Liver (tissue), 9 donors: Measurements from ENCODE around the gene EEIG2. TPM values are rescaled to one million over a fixed set of nuclear protein-coding genes. Genes with fewer than 3 reads are reported as not detected.

ENCODE experiments used
- DNase-seq: peaks from one replicate; pipeline ENCODE4 v3.0.0-alpha.2; 2017; ENCODE audit warnings: low spot score
- H3K27ac ChIP-seq, 2 donors: one replicate each; pipeline ENCODE4 v1.7.0; 2013; ENCODE audit warnings: inconsistent platforms in 2 of 2, low read length in 2 of 2, control low read depth in 1 of 2, low read depth in 1 of 2, mild to moderate bottlenecking in 1 of 2
- H3K27me3 ChIP-seq, 4 donors: one replicate each; pipeline versions ENCODE4 v1.6.1 to v1.7.0; 2013; ENCODE audit warnings: low read length in 3 of 4, inconsistent platforms in 1 of 4, mild to moderate bottlenecking in 1 of 4, moderate library complexity in 1 of 4; ENCODE audit not compliant: control insufficient read depth in 4 of 4, insufficient read depth in 4 of 4
- H3K36me3 ChIP-seq, 4 donors: one replicate each; pipeline versions ENCODE4 v1.6.1 to v1.7.0; 2013; ENCODE audit warnings: low read length in 3 of 4, mild to moderate bottlenecking in 3 of 4, low read depth in 1 of 4, moderate library complexity in 1 of 4; ENCODE audit not compliant: control insufficient read depth in 4 of 4, insufficient read depth in 3 of 4
- H3K4me1 ChIP-seq, 4 donors: one replicate each; pipeline versions ENCODE4 v1.6.1 to v1.7.0; 2013; ENCODE audit warnings: low read length in 3 of 4, mild to moderate bottlenecking in 3 of 4, moderate library complexity in 1 of 4; ENCODE audit not compliant: control insufficient read depth in 4 of 4, insufficient read depth in 4 of 4
- H3K4me3 ChIP-seq, 3 donors: one replicate each; pipeline versions ENCODE4 v1.6.1 to v1.7.0; 2013; ENCODE audit warnings: low read length in 3 of 3, control low read depth in 1 of 3, low read depth in 1 of 3, mild to moderate bottlenecking in 1 of 3
- H3K9ac ChIP-seq, 2 donors: one replicate each; pipeline ENCODE4 v1.7.0; 2013; ENCODE audit warnings: low read length in 2 of 2, mild to moderate bottlenecking in 2 of 2, moderate library complexity in 2 of 2, control low read depth in 1 of 2, low read depth in 1 of 2
- H3K9me3 ChIP-seq, 4 donors: one replicate each; pipeline versions ENCODE4 v1.6.1 to v1.7.0; 2013; ENCODE audit warnings: low read length in 3 of 4; ENCODE audit not compliant: control insufficient read depth in 4 of 4
- ATF3 ChIP-seq: IDR thresholded peaks from 2 replicates; pipeline ENCODE4 v1.6.1; 2016; ENCODE audit warnings: antibody characterized with exemption
- EGR1 ChIP-seq, 2 donors: IDR thresholded peaks; 2 replicates each; pipeline ENCODE4 v1.6.1; 2016 to 2018; ENCODE audit warnings: antibody characterized with exemption in 2 of 2, low read depth in 2 of 2
- FOXA2 ChIP-seq: IDR thresholded peaks from 2 replicates; pipeline ENCODE4 v1.6.1; 2016; ENCODE audit warnings: antibody characterized with exemption
- HNF4A ChIP-seq, 2 donors: conservative IDR thresholded peaks; 2 replicates each; pipeline ENCODE4 v1.6.1; 2016; ENCODE audit warnings: antibody characterized with exemption in 2 of 2, mild to moderate bottlenecking in 2 of 2
- HNF4G ChIP-seq: IDR thresholded peaks from 2 replicates; pipeline ENCODE4 v1.6.1; 2016; ENCODE audit warnings: antibody characterized with exemption
- JUND ChIP-seq, 2 donors: IDR thresholded peaks; 2 replicates each; pipeline ENCODE4 v1.6.1; 2016; ENCODE audit warnings: antibody characterized with exemption in 2 of 2
- RAD21 ChIP-seq, 2 donors: IDR thresholded peaks; 2 replicates each; pipeline ENCODE4 v1.6.1; 2016; ENCODE audit warnings: antibody characterized with exemption in 2 of 2, mild to moderate bottlenecking in 2 of 2
- REST ChIP-seq: IDR thresholded peaks from 2 replicates; pipeline ENCODE4 v1.6.1; 2016; ENCODE audit warnings: antibody characterized with exemption, mild to moderate bottlenecking
- SP1 ChIP-seq: IDR thresholded peaks from 2 replicates; pipeline ENCODE4 v1.6.1; 2018; ENCODE audit warnings: antibody characterized with exemption, mild to moderate bottlenecking
- TAF1 ChIP-seq: conservative IDR thresholded peaks from 2 replicates; pipeline ENCODE4 v1.6.1; 2016; ENCODE audit warnings: antibody characterized with exemption, mild to moderate bottlenecking
- YY1 ChIP-seq: IDR thresholded peaks from 2 replicates; pipeline ENCODE4 v1.6.1; 2016; ENCODE audit warnings: antibody characterized with exemption, mild to moderate bottlenecking
- ZBTB33 ChIP-seq: IDR thresholded peaks from 2 replicates; pipeline ENCODE4 v1.6.1; 2016; ENCODE audit warnings: antibody characterized with exemption
- WGBS: extraction: QIAGEN DNeasy Blood & Tissue Kit; methylation state at CpG from one replicate; pipeline ENCODE4 v1.1.7; 2013; 5-methylcytosine and 5-hydroxymethylcytosine counted together
- polyA plus RNA-seq, 2 donors: library from polyadenylated mRNA; stranded (reverse) in 1 of 2; unstranded in 1 of 2; fragments of 200-250 nt in 1 of 2; fragments of >200 nt in 1 of 2; fragmentation: Nextera tagmentation in 1 of 2; extraction: Ambion mirVana in 1 of 2; gene quantifications; one replicate each; pipeline versions ENCODE4 v1.2.1 to v1.2.3, GENCODE V29; 2013 to 2015
- total RNA-seq, 2 donors: library from RNA; depleted of rRNA; stranded (reverse); fragments of >200 nt; gene quantifications; one replicate each; pipeline ENCODE4 v1.2.3, GENCODE V29; 2014
- TF ChIP-seq, protein P1 (sequence below): fragments of 150-350 bp; IDR thresholded peaks from 2 replicates; pipeline ENCODE4 v1.5.1; 2017; ENCODE audit warnings: improper control_type of control experiment, low read depth, low read length; ENCODE audit not compliant: missing input control
- TF ChIP-seq, protein P2 (sequence below): IDR thresholded peaks from 2 replicates; pipeline ENCODE4 v1.6.1; 2016; ENCODE audit warnings: antibody characterized with exemption
- donor health status: healthy.
- donor health status: healthy.
- donor health status: healthy.
- donor health status: healthy.
- donor health status: healthy.

Gene EEIG2
- total and polyA plus RNA-seq, 4 donors, result 0.50 to 10.6 (median 1.7) TPM

DNA sequence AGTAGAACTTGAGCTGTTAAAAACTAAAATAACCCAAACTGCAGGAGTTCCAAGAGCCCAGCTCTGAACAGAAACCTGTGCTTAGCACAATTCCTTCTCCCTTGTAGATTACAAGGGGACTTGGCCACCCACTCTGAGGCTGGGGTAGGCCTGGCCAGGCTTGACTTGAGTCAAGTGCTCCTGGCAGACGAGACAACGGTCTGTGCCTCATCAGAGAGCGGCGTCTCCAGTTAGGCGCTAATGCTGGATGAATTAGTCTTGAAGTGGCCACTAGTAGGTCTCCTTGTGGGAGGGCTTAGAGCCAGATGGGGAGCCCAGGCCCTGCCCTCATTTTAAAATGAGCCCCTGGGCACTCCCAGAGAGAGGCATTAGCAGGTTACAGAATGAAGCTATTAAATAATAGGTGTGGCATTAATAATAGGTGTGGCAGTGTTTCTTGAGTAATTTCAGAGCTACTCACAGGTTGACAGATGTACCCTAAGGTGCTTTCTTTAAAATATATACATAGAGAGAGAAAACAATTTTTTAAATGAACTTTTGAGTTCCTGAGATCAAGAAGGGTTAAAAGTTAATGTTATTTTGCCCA lies 1.1 kb downstream of the EEIG2 start:
- H3K36me3 ChIP-seq, result no peaks in the 10 kb centered on the region
- H3K9ac ChIP-seq, result peak overlapping the region; percentile 62 to 76
- TF ChIP-seq ZBTB33 (no peak), RAD21 (IDR thresholded peaks at IDR 0.05) (no peak), EGR1 (IDR thresholded peaks at IDR 0.05; ENCODE audit: low read depth in 2 of 2) (no peak), SP1 (no peak), ATF3 (no peak)
- no peaks in the 10 kb centered on the region for H3K9me3 ChIP-seq
- 61% methylated on average over 5 of the region's 5 CpGs for WGBS
- H3K4me3 ChIP-seq, result peak overlapping the region; percentile 70 to 80 (median 76)
- no peaks in the 10 kb centered on the region for H3K27me3 ChIP-seq
- peak overlapping the region; percentile 70 to 74 for H3K27ac ChIP-seq
- H3K4me1 ChIP-seq, result peaks cover 0 to 12% (median 6%) of the 10 kb centered on the region in 4 donors
- DNase-seq, result peak; percentile 61

GRCh38 chr1:108561689-108562326 lies 1.9 kb downstream of the EEIG2 start:
- Histone ChIP-seq H3K36me3 (no peaks in the 10 kb centered on the region), H3K4me1 (peaks cover 0 to 12% (median 6%) of the 10 kb centered on the region in 4 donors), H3K27me3 (no peaks in the 10 kb centered on the region), H3K9ac (peak overlapping the region in 1 of 2 donors; percentile 3), H3K4me3 (no peak overlapping the region), H3K9me3 (no peaks in the 10 kb centered on the region), H3K27ac (no peak overlapping the region)
- DNase-seq, result peak; percentile 73
- WGBS, result 47% methylated on average over 11 of the region's 11 CpGs
- TF ChIP-seq RAD21 (IDR thresholded peaks at IDR 0.05), result peak; percentile 87 to 89
- no peak for TF ChIP-seq HNF4G
- TF ChIP-seq, protein P1, sequence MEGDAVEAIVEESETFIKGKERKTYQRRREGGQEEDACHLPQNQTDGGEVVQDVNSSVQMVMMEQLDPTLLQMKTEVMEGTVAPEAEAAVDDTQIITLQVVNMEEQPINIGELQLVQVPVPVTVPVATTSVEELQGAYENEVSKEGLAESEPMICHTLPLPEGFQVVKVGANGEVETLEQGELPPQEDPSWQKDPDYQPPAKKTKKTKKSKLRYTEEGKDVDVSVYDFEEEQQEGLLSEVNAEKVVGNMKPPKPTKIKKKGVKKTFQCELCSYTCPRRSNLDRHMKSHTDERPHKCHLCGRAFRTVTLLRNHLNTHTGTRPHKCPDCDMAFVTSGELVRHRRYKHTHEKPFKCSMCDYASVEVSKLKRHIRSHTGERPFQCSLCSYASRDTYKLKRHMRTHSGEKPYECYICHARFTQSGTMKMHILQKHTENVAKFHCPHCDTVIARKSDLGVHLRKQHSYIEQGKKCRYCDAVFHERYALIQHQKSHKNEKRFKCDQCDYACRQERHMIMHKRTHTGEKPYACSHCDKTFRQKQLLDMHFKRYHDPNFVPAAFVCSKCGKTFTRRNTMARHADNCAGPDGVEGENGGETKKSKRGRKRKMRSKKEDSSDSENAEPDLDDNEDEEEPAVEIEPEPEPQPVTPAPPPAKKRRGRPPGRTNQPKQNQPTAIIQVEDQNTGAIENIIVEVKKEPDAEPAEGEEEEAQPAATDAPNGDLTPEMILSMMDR, result peak; percentile 62
- TF ChIP-seq HNF4A (conservative IDR thresholded peaks at IDR 0.05), result no peak

DNA sequence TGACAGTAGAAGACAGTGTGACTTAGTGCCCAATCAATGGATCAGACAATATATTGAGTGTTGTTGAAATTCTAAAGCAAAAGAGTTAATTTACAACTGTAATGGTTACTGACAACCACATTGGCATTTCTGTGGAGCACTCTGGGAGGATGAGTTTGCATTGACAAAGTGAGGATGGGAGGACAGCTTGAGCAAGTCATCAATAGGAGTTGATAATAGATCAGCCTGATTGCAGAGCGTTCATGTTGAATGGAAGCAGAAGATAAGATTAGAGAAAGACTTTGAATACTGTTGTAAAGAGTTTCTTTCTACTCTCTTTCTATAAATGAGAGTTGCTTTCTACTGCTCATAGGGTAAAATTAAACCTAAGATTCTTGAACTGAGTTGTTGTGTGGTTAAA lies 3.9 kb downstream of the EEIG2 start:
- Histone ChIP-seq H3K27me3 (no peaks in the 10 kb centered on the region), H3K9me3 (no peaks in the 10 kb centered on the region), H3K27ac (no peak overlapping the region), H3K36me3 (no peaks in the 10 kb centered on the region), H3K4me3 (no peak overlapping the region), H3K4me1 (peaks cover 0 to 12% (median 6%) of the 10 kb centered on the region in 4 donors), H3K9ac (no peak overlapping the region)
- DNase-seq, result no peak
- no peak for TF ChIP-seq RAD21 (IDR thresholded peaks at IDR 0.05)
- no peak for TF ChIP-seq EGR1 (IDR thresholded peaks at IDR 0.05; ENCODE audit: low read depth in 2 of 2)
- no peak for TF ChIP-seq REST
- TF ChIP-seq HNF4A (conservative IDR thresholded peaks at IDR 0.05), result no peak
- TF ChIP-seq FOXA2, result no peak
- TF ChIP-seq ATF3, result no peak
- TF ChIP-seq YY1, result no peak
- TF ChIP-seq, protein P2, sequence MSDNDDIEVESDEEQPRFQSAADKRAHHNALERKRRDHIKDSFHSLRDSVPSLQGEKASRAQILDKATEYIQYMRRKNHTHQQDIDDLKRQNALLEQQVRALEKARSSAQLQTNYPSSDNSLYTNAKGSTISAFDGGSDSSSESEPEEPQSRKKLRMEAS, result no peak
- no peak for TF ChIP-seq HNF4G
- no peak for TF ChIP-seq TAF1
- TF ChIP-seq SP1, result no peak
- TF ChIP-seq JUND (IDR thresholded peaks at IDR 0.05), result no peak
- 83% methylated on average over 1 of the region's 1 CpG for WGBS
